Left ventricle myocardium inferior (tissue), 1 donor: ENCODE results near the gene SIAE. TPM values are rescaled to one million over a fixed set of nuclear protein-coding genes. Genes with fewer than 3 reads are reported as not detected.

Experiments
- DNase-seq: peaks from one replicate; pipeline ENCODE4 v3.0.0-alpha.2; 2020
- H3K27ac ChIP-seq: fragments of 200-600 bp; replicated peaks from 2 replicates; pipeline ENCODE4 v1.8.0; 2021
- H3K27me3 ChIP-seq: fragments of 200-600 bp; 2 replicates; pipeline ENCODE4 v1.8.0; 2021; ENCODE audit warnings: low read depth
- H3K36me3 ChIP-seq: fragments of 200-600 bp; 2 replicates; pipeline ENCODE4 v1.8.0; 2021
- H3K4me1 ChIP-seq: fragments of 200-600 bp; 2 replicates; pipeline ENCODE4 v1.8.0; 2021
- H3K4me3 ChIP-seq: fragments of 200-600 bp; 2 replicates; pipeline ENCODE4 v1.8.0; 2021; ENCODE audit warnings: mild to moderate bottlenecking, moderate library complexity
- H3K9me3 ChIP-seq: fragments of 200-600 bp; replicated peaks from 2 replicates; pipeline ENCODE4 v1.8.0; 2021
- CTCF ChIP-seq: fragments of 200-600 bp; IDR thresholded peaks from 2 replicates; pipeline ENCODE4 v1.8.0; 2021; ENCODE audit warnings: antibody characterized with exemption, mild to moderate bottlenecking, borderline replicate concordance
- intact Hi-C: fragments of 100-400 bp; cut with micrococcal nuclease; formaldehyde crosslinking; loops from one replicate; pipeline ENCODE4 v1.11.0; 2022
- total RNA-seq: library from RNA; stranded (reverse); fragmentation: NEBNext Ultra II Directional; extraction: Animal tissue kit (Norgen Biotek cat#: 25700); gene quantifications from one replicate; pipeline ENCODE4 v1.2.1, GENCODE V29; 2021
- donor health status: DM: no; HTN: yes; CAD: no; lungs with severe emphysema.

SIAE gene
- total RNA-seq, 1 donor from 2014 or later: 68.8 TPM

- Histone ChIP-seq H3K36me3 (peaks cover 12% of the 10 kb centered on the region), H3K9me3 (no peaks in the 10 kb centered on the region), H3K4me3 (no peak overlapping the region), H3K27me3 (no peaks in the 10 kb centered on the region), H3K27ac (no peak overlapping the region), H3K4me1 (no peaks in the 10 kb centered on the region)
- no peak for TF ChIP-seq CTCF
- intact Hi-C loops: no loop called here
- DNase-seq: no peak
These were observed 16.5 kb downstream of the SIAE start for GRCh38 chr11:124656774-124657630.

GRCh38 chr11:124648610-124649009 is 24.9 kb downstream of the SIAE start:
- Histone ChIP-seq H3K4me1 (peaks cover 7% of the 10 kb centered on the region), H3K27ac (no peak overlapping the region), H3K9me3 (no peaks in the 10 kb centered on the region), H3K36me3 (peaks cover 21% of the 10 kb centered on the region), H3K4me3 (no peak overlapping the region), H3K27me3 (no peaks in the 10 kb centered on the region)
- no peak for TF ChIP-seq CTCF
- no peak for DNase-seq
- intact Hi-C loops: no loop called here

- intact Hi-C loops: no loop called here
- H3K4me3 ChIP-seq: no peak overlapping the region
- no peaks in the 10 kb centered on the region for H3K9me3 ChIP-seq
- DNase-seq: no peak
- H3K4me1 ChIP-seq: peaks cover 7% of the 10 kb centered on the region
- H3K27ac ChIP-seq: no peak overlapping the region
- H3K27me3 ChIP-seq: no peaks in the 10 kb centered on the region
- TF ChIP-seq CTCF: no peak
- peaks cover 13% of the 10 kb centered on the region for H3K36me3 ChIP-seq
These were observed 27.4 kb downstream of the SIAE start for GRCh38 chr11:124646148-124646547.

- peak; percentile 34 for DNase-seq
- TF ChIP-seq CTCF: peak; percentile 86
- H3K27ac ChIP-seq: no peak overlapping the region
- no peaks in the 10 kb centered on the region for H3K9me3 ChIP-seq
- peaks cover 7% of the 10 kb centered on the region for H3K4me1 ChIP-seq
- intact Hi-C loops: no loop called here
- H3K27me3 ChIP-seq: no peaks in the 10 kb centered on the region
- H3K36me3 ChIP-seq: peaks cover 10% of the 10 kb centered on the region
- H3K4me3 ChIP-seq: peak overlapping the region; percentile 34
These were observed 28.9 kb downstream of the SIAE start for GRCh38 chr11:124644426-124645280.

GRCh38 chr11:124643605-124644425 is 29.7 kb downstream of the SIAE start:
- no peak for TF ChIP-seq CTCF
- Histone ChIP-seq H3K9me3 (no peaks in the 10 kb centered on the region), H3K4me1 (peaks cover 7% of the 10 kb centered on the region), H3K4me3 (no peak overlapping the region), H3K27ac (no peak overlapping the region), H3K36me3 (peaks cover 10% of the 10 kb centered on the region), H3K27me3 (no peaks in the 10 kb centered on the region)
- intact Hi-C loops: no loop called here
- DNase-seq: no peak
